GM13977 (cell line): ENCODE measurements around the gene EVX1.

Experiments used
- DNase-seq: peaks from one replicate; pipeline ENCODE4 v3.0.0; 2012; ENCODE audit warnings: low spot score
- CTCF ChIP-seq: IDR thresholded peaks from 2 replicates; pipeline ENCODE4 v1.5.1; 2012; ENCODE audit warnings: mild to moderate bottlenecking, control low read depth; ENCODE audit not compliant: insufficient read depth; ENCODE audit errors: extremely low read depth, missing control alignments
- in situ Hi-C: fragments of 300-500 bp; cut with MboI; formaldehyde crosslinking; loops from one replicate; pipeline ENCODE4 v1.12.0; 2022; ENCODE audit warnings: low sequenced_read_pairs, low pct_unique_long_range_greater_than_20kb, mixed read lengths, inconsistent platforms; ENCODE audit not compliant: unreplicated experiment

Gene EVX1

DNA sequence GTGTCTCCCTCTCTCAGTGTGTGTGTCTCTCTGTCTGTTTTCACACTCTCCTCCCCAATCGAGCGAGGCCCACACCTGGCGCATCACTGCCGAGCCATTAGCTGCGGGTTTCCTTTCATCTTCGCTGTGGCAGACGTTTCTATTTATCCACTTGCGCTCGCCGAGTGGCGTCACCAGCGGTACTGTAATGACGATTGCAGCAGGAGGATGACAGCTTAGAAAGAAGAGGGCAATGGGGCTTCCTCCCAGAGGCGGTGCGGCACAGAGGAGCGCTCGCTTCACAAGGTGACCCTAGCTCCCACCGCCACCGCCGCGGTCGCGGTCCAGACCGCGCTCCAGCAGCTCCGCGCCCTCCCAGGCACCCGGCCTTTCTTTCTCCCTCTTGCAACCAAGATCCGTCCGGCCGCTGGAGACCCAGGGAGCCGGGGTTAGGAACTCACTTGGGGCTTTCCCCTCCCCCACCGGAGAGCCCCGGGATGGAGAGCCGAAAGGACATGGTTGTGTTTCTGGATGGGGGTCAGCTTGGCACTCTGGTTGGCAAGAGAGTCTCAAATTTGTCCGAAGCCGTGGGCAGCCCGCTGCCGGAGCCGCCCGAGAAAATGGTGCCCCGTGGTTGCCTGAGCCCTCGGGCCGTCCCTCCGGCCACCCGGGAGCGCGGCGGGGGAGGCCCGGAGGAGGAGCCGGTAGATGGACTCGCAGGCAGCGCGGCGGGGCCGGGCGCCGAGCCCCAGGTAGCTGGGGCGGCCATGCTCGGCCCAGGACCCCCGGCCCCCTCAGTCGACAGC lies at the start of gene EVX1:
Gene EVX1 (plus strand): TSS at position 248 of the 785 bp plus-strand sequence. CDS start 229 bp downstream, at position 477.
- TF ChIP-seq CTCF: no peak
- in situ Hi-C loops: loop anchor here (10.0 kb wide), 1 partner anchor 88 kb away; the partner anchor contains the start of genes HOXA3 and HOXA7
- DNase-seq: peak; percentile 33

DNA sequence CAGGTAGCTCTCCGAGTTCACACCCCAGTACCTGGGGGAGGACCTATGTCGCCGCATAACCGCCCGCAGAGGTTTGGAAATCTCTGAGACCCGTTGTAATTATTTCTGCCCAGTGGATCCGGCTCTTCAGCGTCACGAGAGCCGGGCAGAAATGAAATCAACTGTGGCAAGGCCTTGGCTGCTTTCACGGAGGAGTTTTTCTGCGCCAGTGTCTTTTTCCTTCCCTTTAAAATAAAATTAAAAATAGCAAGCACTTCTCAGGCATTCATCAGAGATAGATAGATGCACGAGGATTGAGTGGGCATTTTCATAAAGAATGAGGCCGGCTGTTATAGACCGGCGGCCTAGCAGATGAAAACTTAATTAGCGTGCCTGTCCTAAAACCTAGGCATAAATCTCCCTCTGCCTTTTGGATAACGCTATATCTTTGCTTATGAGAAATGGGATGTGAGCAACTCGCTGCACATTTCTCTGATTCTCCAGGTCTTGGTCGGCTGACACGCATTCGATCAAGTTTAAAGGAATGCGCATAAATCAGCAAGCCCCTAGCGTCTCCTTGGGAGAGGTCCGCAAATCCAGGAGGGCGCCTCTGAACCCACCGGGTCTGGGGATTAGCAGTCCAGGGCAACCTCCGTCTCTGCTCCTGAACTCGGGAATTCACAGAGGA lies 49.1 kb upstream of the EVX1 start:
- no peak for TF ChIP-seq CTCF
- no peak for DNase-seq
- in situ Hi-C loops: no loop called here

DNA sequence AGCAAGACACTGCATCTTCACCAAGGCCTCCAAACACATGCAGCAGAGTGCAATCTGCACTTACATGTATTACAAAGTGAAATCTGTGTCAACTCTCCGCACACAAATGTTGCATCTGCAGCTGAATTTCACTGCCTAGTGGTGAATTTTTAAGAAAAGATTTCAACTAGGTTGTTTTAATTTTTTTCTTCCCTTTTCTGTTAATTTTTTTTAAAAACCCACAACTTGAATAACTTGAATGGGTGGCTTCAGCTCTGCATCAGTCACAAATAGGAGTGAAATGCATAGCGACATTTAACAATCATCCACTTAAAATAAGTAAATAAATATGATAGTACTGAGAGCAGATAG lies 48.6 kb upstream of the EVX1 start:
- no peak for TF ChIP-seq CTCF
- DNase-seq: no peak
- in situ Hi-C loops: no loop called here

DNA sequence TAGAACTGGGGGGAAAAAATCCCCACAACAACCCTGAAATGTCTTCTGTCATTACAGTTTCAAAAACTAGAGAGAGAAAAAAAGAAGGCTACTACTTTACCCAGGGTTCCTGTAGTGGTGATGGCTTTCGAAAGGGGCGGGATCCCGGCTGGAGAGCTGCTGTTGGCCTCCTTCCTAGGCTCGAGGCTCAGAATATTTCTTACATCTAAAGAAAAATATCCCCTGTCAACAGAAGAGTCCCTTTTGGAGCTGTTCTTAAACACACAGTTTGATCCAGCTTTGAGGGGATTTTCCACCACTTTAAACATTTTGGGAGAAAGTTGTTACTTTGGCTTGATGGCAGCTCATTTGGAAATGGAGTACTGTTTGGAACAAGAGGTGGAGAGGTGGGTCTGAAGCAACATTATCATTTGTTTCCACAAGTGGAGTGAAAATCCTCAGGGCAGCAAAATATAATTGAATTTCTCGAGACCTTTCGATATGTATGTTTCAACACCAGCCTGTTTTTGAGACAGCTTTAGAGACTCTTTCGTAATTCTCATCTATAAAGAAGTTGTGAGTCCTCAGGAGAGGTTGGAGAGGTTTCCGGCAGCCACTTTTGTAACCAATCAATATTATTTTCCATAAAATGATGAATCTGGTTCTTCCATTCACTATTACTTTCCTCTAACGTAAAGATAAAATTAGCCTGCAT lies 47.8 kb upstream of the EVX1 start:
- no peak for DNase-seq
- TF ChIP-seq CTCF: no peak
- in situ Hi-C loops: no loop called here

DNA sequence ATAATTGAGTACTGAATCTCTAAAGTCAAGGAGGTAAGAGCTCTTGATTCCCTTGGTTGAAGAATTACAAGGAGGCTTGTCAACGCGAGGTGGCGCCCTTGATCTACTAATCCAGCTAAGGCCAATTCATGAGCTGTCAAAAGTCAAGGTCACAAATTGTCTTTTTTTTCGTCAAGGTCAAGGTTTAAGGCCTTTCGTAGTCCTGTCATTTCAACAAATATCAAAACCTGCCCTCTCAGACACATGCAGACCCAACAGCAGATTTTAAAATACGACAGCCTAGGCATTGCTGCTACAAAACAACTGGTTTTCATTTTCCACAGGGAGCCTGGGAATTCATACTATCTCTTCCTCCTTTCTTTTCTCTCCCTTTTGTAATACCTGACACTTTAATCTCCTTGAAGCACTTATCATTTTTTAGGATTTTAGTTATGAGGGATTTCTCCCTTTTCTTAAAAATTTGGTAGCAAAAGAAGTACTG lies 46.3 kb upstream of the EVX1 start:
- in situ Hi-C loops: no loop called here
- peak; percentile 83 for TF ChIP-seq CTCF
- peak; percentile 85 for DNase-seq

DNA sequence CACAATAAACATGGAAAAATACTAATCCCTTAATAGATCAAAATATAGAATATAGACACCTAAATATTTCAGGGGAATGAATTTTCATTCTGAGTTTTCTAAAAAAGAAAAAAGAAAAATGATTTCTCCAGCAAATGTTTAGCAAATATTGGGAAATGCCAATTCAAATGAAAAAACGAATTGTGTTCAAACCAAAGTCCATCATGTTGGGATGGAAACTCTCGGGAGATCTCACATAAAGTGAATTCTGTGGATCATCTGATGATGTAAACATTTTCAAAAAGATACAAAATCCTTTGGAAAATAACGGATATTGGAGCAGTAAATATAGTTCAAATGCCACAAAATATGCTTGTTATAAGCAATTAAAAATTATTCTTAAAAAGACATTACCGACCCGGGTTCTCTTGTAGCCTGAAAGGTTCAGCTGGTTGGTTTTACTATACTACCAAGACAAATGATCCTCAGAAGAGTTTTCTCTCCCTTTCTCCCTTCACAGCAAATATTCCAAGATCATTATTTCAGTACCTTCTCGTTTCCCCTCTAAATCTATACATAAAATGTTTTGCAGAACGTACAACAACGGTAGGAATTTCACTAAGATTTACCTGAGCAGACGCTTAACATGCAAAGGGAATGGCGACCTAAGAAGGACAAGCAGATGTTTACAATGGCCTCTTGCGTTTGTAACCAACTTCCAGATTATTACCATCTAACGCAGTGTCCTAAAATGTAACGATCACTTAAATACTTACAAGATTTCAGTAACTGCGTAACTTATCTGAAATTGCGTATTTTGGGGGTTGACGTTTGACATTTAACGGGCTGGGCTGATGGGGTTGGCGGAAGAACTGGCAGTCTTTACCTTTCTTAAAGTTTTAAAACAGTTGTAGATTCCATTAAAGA lies 45.2 kb upstream of the EVX1 start:
- in situ Hi-C loops: no loop called here
- TF ChIP-seq CTCF: no peak
- DNase-seq: no peak
